Body of pancreas (tissue), 4 donors: ENCODE measurements around the gene PDGFRA. TPM values are rescaled to one million over a fixed set of nuclear protein-coding genes. Genes with fewer than 3 reads are reported as not detected.

ENCODE experiments used
- ATAC-seq: fragments of 150-250 bp; one replicate; pipeline ENCODE4 v1.9.1; 2016
- DNase-seq, 4 donors: peaks; one replicate each; pipeline ENCODE4 v3.0.0-alpha.2; 2019
- H3K27ac ChIP-seq, 4 donors: fragments of 200-600 bp; sonication (generic); 1 replicate in 3 of 4; 2 replicates in 1 of 4; pipeline versions ENCODE4 v1.5.1 to v1.6.1; 2016 to 2019; ENCODE audit warnings: mild to moderate bottlenecking in 1 of 4, mixed read lengths in 1 of 4, moderate library complexity in 1 of 4
- H3K27me3 ChIP-seq, 2 donors: fragments of 200-600 bp; sonication (generic); one replicate each; pipeline ENCODE4 v1.6.0; 2016; ENCODE audit warnings: mild to moderate bottlenecking in 1 of 2
- H3K36me3 ChIP-seq, 2 donors: fragments of 200-600 bp; sonication (generic); replicated peaks in 1 of 2; 2 replicates each; pipeline ENCODE4 v1.5.1; 2016; ENCODE audit warnings: low read depth in 2 of 2; ENCODE audit not compliant: insufficient read depth in 1 of 2
- H3K4me1 ChIP-seq: fragments of 200-600 bp; sonication (generic); one replicate; pipeline ENCODE4 v1.6.0; 2016
- H3K4me3 ChIP-seq, 2 donors: fragments of 200-600 bp; sonication (generic); 1 replicate in 1 of 2; 2 replicates in 1 of 2; pipeline ENCODE4 v1.5.1; 2016 to 2019
- H3K9me3 ChIP-seq, 3 donors: fragments of 200-600 bp; sonication (generic); 1 replicate in 2 of 3; 2 replicates in 1 of 3; pipeline ENCODE4 v1.5.1; 2016
- CTCF ChIP-seq, 7 experiments: fragments of 450-650 bp in 4 of 7; fragments of 200-600 bp in 3 of 7; sonication (generic) in 3 of 7; IDR thresholded peaks; one replicate each; pipeline ENCODE4 v1.5.1; 2016 to 2019; ENCODE audit warnings: antibody characterized with exemption in 7 of 7
- POLR2A ChIP-seq, 3 donors: fragments of 450-650 bp; IDR thresholded peaks; one replicate each; pipeline ENCODE4 v1.6.1; 2016; ENCODE audit warnings: antibody characterized with exemption in 3 of 3, mild to moderate bottlenecking in 2 of 3
- WGBS, 2 donors: methylation state at CpG; one replicate each; pipeline ENCODE4 v1.1.5; 2017; 5-methylcytosine and 5-hydroxymethylcytosine counted together
- intact Hi-C: fragments of 100-400 bp; cut with DNase I; formaldehyde crosslinking; loops from one replicate; pipeline ENCODE4 v1.15.1; 2023
- total RNA-seq, 2 donors: library from RNA; depleted of rRNA; stranded (reverse); fragments of >200 nt; gene quantifications; one replicate each; pipeline ENCODE4 v1.1.0, GENCODE V29; 2016

PDGFRA gene
- total RNA-seq, 2 donors from 2014 or later, result 54.4 to 56.0 TPM

- 79 to 82% methylated on average over 3 of the region's 3 CpGs for WGBS, 2 donors
- intact Hi-C loops, result no loop called here
- H3K9me3 ChIP-seq, result no peaks in the 10 kb centered on the region
- DNase-seq (no peak), ATAC-seq (no peak)
- TF ChIP-seq POLR2A (IDR thresholded peaks at IDR 0.05) (no peak), CTCF (IDR thresholded peaks at IDR 0.05) (no peak)
- H3K36me3 ChIP-seq, result no peaks in the 10 kb centered on the region
- H3K4me3 ChIP-seq, result no peak overlapping the region
- peaks cover 5% of the 10 kb centered on the region for H3K4me1 ChIP-seq
- H3K27ac ChIP-seq, result no peak overlapping the region
- H3K27me3 ChIP-seq, result no peaks in the 10 kb centered on the region
Measured at GRCh38 chr4:54272051-54272450, 43.0 kb downstream of the PDGFRA start.

- Histone ChIP-seq H3K27ac (no peak overlapping the region), H3K36me3 (no peaks in the 10 kb centered on the region), H3K4me1 (peaks cover 17% of the 10 kb centered on the region), H3K27me3 (no peaks in the 10 kb centered on the region), H3K9me3 (no peaks in the 10 kb centered on the region), H3K4me3 (no peak overlapping the region)
- ATAC-seq (no peak), DNase-seq (no peak)
- intact Hi-C loops, result no loop called here
- WGBS, 2 donors, result 72 to 97% methylated on average over 3 of the region's 3 CpGs
- TF ChIP-seq POLR2A (IDR thresholded peaks at IDR 0.05) (no peak), CTCF (IDR thresholded peaks at IDR 0.05) (no peak)
Measured at GRCh38 chr4:54274264-54274663, 45.2 kb downstream of the PDGFRA start.

- 84 to 91% methylated on average over 3 of the region's 3 CpGs for WGBS, 2 donors
- Histone ChIP-seq H3K9me3 (no peaks in the 10 kb centered on the region), H3K36me3 (no peaks in the 10 kb centered on the region), H3K27me3 (no peaks in the 10 kb centered on the region), H3K4me3 (no peak overlapping the region), H3K27ac (no peak overlapping the region), H3K4me1 (peaks cover 17% of the 10 kb centered on the region)
- no peak for DNase-seq
- ATAC-seq, result no peak
- intact Hi-C loops, result no loop called here
- TF ChIP-seq POLR2A (IDR thresholded peaks at IDR 0.05), result no peak
Measured at GRCh38 chr4:54274795-54275665, 45.9 kb downstream of the PDGFRA start.

GRCh38 chr4:54276641-54277430 lies 47.7 kb downstream of the PDGFRA start:
- H3K4me3 ChIP-seq, result no peak overlapping the region
- WGBS, 2 donors, result 41 to 50% methylated on average over 20 of the region's 20 CpGs
- no peaks in the 10 kb centered on the region for H3K27me3 ChIP-seq
- H3K36me3 ChIP-seq, result no peaks in the 10 kb centered on the region
- peak overlapping the region in 1 of 4 donors; percentile 18 for H3K27ac ChIP-seq
- intact Hi-C loops, result no loop called here
- peak in 1 of 7 experiments; percentile 11 for TF ChIP-seq CTCF (IDR thresholded peaks at IDR 0.05)
- TF ChIP-seq POLR2A (IDR thresholded peaks at IDR 0.05), result no peak
- ATAC-seq (no peak), DNase-seq (no peak)
- H3K9me3 ChIP-seq, result no peaks in the 10 kb centered on the region
- peaks cover 29% of the 10 kb centered on the region for H3K4me1 ChIP-seq

GRCh38 chr4:54277691-54278090 lies 48.6 kb downstream of the PDGFRA start:
- Histone ChIP-seq H3K4me1 (peaks cover 37% of the 10 kb centered on the region), H3K27ac (peak overlapping the region in 3 of 4 donors; percentile 28 to 57 (median 37)), H3K4me3 (no peak overlapping the region), H3K9me3 (no peaks in the 10 kb centered on the region), H3K36me3 (no peaks in the 10 kb centered on the region), H3K27me3 (no peaks in the 10 kb centered on the region)
- intact Hi-C loops, result no loop called here
- ATAC-seq (peak; percentile 25), DNase-seq (peak in 3 of 4 donors; percentile 32 to 64 (median 42))
- no peak for TF ChIP-seq CTCF (IDR thresholded peaks at IDR 0.05)
- no peak for TF ChIP-seq POLR2A (IDR thresholded peaks at IDR 0.05)
- WGBS, 2 donors, result 0 to 9% methylated on average over 1 of the region's 1 CpG
